GM18505 (cell line): ENCODE measurements around the gene OLFML1.

ENCODE experiments used
- ATAC-seq: cut with Tn5 transposase; IDR thresholded peaks from one replicate; pipeline ENCODE4 v1.9.1; 2021; ENCODE audit not compliant: unreplicated experiment
- POLR2A ChIP-seq: IDR thresholded peaks from 4 replicates; pipeline ENCODE4 v1.6.1; 2011; ENCODE audit warnings: borderline replicate concordance; ENCODE audit not compliant: insufficient read depth, insufficient read length; ENCODE audit errors: extremely low read depth

The OLFML1 gene

DNA sequence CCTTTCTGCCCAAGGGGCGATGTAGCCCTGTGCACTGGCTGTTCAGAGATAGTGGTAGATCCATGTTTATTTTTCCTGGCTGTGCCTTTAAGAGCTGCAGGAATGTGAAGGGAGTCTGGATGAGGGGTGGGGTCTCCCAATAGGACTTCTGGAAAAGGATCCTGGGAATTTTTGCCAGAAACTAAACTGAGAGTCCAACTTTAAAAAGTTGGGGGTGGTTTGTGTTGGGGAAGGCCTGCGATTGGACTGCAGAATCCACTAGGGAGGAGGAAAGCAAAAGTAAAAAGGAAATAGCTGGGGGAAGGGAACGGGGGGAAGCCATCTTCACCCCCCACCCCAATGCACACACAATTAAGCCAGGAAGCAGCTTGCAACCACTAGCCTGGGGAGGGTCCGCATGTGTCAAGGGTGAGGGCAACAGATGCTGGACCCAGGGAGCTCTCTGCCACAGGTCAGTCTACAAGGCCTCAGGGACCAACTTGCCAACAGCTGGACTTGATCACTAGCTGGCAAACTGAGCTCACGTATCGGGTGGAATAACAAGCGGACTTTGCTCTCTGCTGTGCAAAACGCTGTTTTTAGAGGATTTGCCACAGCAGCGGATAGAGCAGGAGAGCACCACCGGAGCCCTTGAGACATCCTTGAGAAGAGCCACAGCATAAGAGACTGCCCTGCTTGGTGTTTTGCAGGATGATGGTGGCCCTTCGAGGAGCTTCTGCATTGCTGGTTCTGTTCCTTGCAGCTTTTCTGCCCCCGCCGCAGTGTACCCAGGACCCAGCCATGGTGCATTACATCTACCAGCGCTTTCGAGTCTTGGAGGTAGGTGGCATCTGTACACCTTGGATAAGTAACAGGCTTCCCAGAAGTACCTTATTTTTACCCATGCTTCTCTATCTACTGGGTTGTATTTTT lies at the start of gene OLFML1:
Gene OLFML1, plus strand, starts transcription at position 321 of the 912 bp plus-strand sequence. Its CDS starts 370 bp downstream, at position 691.
- TF ChIP-seq POLR2A, result no peak
- ATAC-seq, result no peak

DNA sequence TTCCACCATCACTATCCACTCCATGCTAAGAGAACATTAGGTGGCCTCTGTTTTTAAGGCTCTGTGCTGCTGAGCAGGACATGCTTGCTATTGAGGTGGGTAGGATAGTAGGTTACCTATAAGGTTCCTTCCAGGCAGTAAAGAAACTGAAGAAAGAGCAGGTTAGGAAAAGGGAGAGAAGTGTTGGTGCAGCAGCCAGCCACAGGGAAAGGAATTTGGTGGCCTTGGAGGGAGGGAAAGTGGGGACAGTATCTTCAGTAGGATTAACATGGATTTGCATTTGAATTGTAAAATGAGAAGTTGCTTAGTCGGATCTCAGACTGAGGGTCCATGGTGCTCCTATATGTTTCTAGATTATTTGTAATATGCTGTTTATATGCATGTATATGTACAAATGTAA lies 49.2 kb upstream of the OLFML1 start:
- TF ChIP-seq POLR2A, result no peak
- no peak for ATAC-seq

DNA sequence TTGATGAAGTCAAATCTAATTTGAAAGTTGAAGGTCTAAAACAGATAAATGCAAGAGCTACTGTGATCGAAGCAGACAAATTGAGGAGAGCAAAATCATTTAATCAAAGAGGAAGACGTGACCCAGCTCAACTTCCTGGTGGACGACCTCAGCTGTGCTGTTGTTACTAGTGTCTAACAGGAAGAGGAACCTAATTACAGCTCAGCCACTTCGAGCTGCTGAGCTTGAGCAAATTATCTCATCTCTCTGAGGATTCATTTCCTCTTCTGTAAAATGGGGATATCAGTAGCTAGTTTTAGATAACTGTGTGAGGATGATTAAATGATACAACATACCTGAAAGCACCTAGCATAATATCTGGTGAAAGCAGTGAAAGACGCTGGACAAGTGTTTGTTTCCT lies 48.6 kb upstream of the OLFML1 start:
- ATAC-seq, result no peak
- no peak for TF ChIP-seq POLR2A

DNA sequence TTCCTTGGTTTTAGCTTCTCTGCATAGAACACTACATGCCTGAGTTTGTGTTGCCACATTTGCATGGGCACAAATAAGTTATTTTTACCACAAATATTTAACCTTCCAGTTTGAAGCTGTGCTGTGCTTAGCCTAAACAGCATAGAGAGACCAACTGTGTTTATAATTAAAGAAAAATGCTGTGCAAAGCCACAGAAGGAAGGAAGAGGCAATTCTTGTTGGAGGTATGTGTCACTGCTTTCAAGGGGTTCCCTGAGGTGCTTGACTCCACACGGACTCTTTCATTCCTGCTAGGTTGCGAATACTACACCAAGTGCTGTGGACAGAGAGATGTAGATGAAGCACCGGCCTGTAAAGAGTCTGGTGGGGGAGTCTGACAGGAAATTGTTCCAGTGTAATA lies 47.6 kb upstream of the OLFML1 start:
- ATAC-seq, result no peak
- no peak for TF ChIP-seq POLR2A

DNA sequence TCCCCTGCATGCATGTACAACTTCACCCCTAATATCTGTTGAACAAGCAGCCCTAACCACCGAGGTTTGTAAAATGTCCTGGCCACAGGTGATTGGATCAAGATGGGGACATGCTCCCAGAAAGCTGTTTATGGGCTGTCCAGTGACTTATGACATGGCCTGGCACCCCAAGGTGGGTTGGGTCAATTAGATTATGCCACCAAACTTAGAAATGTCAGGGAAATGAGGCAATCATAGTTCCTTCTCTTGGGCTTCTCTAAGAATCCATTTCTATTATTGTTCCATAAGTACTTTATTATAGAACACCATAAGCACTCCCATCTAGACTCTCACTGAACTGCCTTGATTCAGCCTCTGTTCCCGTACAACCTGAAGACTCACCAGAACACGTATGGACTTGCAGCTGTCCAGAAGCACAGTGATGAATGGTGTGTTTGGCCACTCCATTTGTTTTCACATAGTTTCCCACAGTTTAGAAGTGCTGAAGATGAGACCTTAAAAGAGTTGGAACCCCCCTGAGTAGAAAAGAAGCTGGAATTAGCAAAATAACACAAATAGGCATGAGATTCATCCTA lies 45.5 kb upstream of the OLFML1 start:
- ATAC-seq, result no peak

DNA sequence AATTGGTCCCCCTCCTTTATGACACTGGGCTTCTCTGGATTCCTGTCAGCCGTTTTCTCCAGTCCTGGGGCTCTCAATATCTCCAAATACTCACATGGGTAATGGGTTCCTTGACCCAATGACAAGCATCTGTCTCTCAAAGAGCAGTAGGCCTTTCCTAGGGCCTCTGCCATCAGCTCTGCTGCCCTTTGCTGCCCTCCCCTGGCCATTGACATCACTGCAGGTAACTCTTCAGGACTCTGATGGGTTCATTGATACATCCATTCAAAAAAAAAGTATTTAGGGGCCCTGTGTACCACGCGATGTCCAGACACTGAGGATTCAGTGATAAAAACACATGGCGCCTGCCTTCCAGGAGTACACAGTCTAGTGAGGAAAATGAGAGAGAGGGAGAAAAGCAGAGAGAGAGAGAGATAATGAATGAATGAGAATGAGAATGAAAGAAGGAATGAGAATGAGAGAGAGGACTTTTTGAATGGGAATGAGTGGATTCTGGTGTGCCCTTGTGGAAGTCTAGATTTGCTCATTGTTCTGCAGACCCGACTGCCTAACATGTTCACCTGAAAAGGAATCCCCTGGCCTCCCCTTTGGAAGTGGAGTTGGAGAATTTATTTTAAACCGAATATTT lies 42.6 kb upstream of the OLFML1 start:
- ATAC-seq, result peak; percentile 71
- no peak for TF ChIP-seq POLR2A

More for the DNA sequence above, 45.5 kb upstream of the OLFML1 start:
- no peak for TF ChIP-seq POLR2A

DNA sequence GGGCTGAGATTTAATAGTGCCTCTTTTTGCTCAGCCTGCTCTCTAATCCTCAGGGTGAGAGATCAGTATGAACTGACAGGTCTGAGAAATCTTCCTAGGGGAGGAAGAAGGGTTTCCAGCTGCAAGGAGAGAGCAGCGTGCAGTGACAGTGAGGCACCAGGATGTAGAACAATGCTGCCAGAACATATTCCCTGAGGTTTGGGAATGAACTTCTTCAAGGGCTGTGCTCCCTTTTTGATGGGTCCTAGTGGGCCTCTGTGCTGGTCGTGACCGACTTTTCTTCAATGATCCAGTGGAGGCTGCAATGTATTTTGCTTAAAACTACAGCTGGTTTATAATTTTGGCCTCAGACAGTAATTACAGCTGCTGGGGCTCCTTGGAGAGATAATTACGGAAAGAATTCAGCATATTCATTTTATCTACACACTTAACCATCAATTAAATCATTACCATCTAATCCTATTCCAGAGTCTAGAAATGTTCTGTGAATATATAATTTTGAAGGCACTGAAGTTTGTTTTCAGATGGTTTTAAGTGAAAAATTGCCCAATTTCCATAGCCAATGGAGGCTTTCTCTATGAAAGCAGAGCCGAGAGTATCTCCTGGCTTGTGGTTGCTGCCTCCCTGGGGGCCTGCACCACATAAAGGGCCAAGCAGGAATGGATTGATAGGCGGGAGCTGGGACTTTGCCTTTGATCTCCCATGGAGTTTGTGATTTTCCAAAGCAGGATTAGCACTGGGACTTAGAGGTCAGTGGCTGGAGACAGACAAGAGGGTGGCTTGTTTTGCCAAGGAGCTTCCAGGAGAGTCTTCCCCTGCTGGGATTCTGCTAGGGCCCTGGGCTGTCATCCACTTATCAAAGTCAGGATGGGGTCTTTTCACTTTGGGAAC lies 41.0 kb upstream of the OLFML1 start:
- TF ChIP-seq POLR2A, result no peak
- no peak for ATAC-seq

DNA sequence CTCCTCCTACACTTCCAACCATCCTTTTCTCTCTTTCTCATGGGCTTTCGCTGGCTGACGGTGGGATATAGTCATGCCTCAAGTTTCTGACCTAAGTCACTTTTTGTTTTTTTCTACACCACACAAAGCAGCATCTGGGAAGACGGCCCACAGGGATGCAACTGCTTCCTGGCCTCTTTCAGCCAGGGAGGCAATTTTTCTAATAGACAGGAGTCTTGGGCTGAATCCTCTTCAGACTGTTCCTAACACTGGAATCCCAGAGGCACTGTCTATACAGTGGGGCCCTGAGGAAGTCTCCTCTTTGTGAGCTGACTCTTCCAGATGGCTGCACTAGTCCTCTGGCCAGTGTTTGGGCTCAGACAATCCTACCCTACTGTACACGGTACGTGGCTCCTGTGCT lies 39.7 kb upstream of the OLFML1 start:
- no peak for TF ChIP-seq POLR2A
- ATAC-seq, result no peak

DNA sequence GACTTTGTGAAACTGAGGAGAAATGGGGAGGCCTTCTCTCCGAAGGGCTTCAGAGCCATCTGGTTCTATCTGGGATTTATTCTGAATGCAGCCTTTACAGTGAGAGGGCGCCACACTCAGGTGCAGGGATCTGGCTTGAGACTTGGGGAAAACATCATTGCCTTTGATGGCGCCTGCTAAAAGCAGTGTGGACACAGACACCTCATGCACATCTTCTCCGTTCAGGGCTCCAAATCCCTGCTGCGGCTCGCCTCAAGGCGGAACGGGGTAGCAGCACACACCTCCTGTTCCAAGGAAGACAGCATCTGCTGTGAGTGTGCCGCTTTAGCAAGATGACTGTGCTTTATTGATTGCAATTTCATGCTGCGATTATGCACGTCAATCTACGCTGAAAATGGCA lies 37.1 kb upstream of the OLFML1 start:
- no peak for ATAC-seq
- TF ChIP-seq POLR2A, result no peak

DNA sequence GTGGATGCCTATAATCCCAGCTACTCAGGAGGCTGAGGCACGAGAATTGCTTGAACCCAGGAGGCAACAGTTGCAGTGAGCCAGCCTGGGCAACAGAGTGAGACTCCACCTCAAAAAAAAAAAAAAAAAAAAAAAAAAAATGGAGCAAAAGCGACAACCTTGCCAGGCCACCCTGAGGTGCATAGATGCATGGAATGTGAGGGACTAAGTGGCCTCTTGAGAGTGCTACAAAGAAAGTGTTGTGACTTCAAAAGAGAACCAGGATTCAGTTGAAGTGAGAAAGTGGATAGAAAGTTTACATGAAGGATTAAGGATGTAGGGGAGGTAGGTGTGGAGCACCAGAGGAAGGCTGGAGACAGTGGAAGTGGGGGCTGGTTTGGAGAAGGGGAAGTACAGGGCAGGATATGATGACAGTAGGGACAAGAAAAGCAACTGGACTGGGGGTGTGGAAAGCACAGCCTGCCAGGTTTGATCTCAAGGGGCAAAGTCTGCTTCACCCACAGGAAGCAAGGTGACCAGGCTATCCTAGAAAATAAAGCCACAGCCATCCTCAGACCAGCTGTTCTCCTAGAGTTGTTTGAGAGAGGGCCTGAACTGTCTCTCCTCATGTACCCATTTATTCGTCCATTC lies 36.0 kb upstream of the OLFML1 start:
- no peak for TF ChIP-seq POLR2A
- no peak for ATAC-seq

DNA sequence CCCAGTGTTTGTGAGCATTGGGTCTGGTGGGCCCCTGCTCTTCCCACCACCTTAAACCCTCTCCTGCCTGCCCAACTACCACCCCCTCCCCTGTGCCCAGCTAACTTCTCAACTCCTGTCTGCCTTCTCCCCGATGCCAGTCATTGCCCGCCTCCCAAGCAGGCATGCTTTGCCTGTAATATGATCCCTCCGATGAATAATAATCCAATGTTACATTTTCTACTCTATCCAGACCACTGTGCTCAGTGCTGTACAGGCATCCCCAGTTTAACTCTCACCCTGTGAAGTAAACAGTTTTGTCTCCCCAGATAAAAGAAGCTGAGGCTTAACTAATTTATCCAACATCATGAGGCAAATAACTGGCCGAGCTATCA lies 35.5 kb upstream of the OLFML1 start:
- no peak for ATAC-seq

DNA sequence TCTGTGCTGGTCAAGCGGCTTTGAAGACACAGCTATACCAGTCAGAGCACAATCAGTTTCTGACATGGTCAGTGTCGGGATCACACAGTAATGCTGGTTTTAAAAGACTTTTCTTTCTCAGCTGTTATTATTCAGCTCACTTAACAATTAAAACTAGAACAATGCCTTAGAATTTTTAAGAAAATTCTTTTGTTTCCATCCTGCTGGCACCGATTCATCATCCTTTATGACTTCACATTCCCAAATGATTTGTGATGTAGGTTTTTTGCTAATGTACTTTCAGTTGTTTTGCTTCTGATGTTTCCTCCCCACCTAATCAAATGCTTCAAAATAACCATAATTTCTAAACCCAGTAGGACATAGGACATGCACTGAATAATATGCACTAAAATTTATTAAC lies 34.5 kb upstream of the OLFML1 start:
- ATAC-seq, result no peak
- no peak for TF ChIP-seq POLR2A

More for the DNA sequence above, 35.5 kb upstream of the OLFML1 start:
- no peak for TF ChIP-seq POLR2A

DNA sequence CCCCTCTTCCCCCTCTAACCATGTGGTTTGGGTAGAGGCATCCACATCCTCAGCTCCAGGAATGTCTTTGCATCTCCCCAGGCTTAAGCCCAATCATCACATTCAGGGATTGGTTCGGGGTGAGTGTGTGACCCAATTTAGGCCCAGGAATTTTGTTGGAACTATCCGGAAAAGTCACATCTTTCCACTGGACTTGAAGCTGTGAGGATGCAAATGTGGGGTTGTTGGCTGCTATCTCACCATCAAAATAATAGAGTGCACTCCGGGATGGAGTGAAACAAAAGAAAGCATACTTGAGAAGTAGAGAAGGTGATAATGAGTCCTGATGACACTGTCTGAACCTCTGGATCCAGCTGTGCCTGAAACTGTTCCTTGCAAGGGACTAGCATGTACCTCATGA lies 33.8 kb upstream of the OLFML1 start:
- ATAC-seq, result no peak
- no peak for TF ChIP-seq POLR2A

DNA sequence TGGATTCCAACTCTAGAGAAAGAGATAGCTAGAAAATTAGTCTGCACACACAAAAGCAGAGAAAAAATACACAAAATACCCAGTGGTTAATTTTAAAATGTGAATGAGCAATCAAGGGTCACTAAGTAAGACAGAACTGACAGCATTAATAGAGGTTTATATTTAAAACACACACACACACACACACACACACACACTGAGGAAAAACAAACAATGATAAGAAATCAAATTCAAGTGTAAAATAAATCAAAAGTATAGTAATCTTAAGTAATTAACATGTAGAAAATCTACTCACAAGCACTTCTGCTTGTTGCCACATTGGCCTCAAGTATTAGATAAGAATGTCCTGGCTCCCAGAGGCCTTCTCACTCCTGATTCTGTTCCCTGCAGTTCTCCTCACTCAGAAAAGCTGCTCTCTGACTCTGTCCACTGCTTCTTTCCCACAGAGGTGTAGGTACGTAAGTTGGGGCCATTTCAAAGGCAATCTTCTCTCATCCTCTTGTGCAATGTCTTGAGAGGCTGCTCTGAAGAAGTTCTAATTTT lies 33.3 kb upstream of the OLFML1 start:
- ATAC-seq, result no peak
- no peak for TF ChIP-seq POLR2A
